ENCODE measurements around the gene SDC4. TPM values are rescaled to one million over a fixed set of nuclear protein-coding genes. Genes with fewer than 3 reads are reported as not detected.

The SDC4 gene
- polyA plus RNA-seq, 1 donor (not counting 4 experiments of a cell fraction or from before 2014, with no cell fraction given): 114 TPM

GRCh38 chr20:45366192-45366591 lies 18.0 kb upstream of the SDC4 start:
- Histone ChIP-seq H3K4me1 (ENCODE audit: control insufficient read depth, extremely low read depth, insufficient read depth, low read length) (peaks cover 9% of the 10 kb centered on the region), H3K4me3 (ENCODE audit: control insufficient read depth in 2 of 3, extremely low read depth in 1 of 3, insufficient read depth in 2 of 3, low read depth in 1 of 3, low read length in 3 of 3) (no peak overlapping the region), H3K27me3 (ENCODE audit: control insufficient read depth, extremely low read depth, insufficient read depth, low read length) (no peaks in the 10 kb centered on the region), H3K79me2 (ENCODE audit: control insufficient read depth, insufficient read depth, low read length) (peaks cover 19% of the 10 kb centered on the region), H3K4me2 (ENCODE audit: control insufficient read depth, extremely low read depth, insufficient read depth, low read depth, low read length) (no peak overlapping the region), H3K36me3 (ENCODE audit: control insufficient read depth in 2 of 2, extremely low read depth in 1 of 2, insufficient read depth in 2 of 2, low read length in 2 of 2) (peaks cover 12 to 23% of the 10 kb centered on the region in 2 experiments), H3K9me3 (ENCODE audit: control insufficient read depth, low read depth, low read length) (no peaks in the 10 kb centered on the region), H3K27ac (ENCODE audit: control insufficient read depth, insufficient read depth, low read length) (no peak overlapping the region), H2AFZ (ENCODE audit: control insufficient read depth, low read length) (no peak overlapping the region), H3K9me1 (ENCODE audit: control insufficient read depth, extremely low read depth, insufficient read depth, low read length) (no peaks in the 10 kb centered on the region), H4K20me1 (ENCODE audit: control insufficient read depth, extremely low read depth, insufficient read depth, low read length) (no peaks in the 10 kb centered on the region), H3K9ac (ENCODE audit: control insufficient read depth, extremely low read depth, insufficient read depth, low read length) (no peak overlapping the region)
- FAIRE-seq: no peak
- no peak for TF ChIP-seq CTCF (optimal IDR thresholded peaks at IDR 0.05 in 1 of 3, IDR thresholded peaks at IDR 0.05 in 1 of 3, conservative IDR thresholded peaks at IDR 0.05 in 1 of 3; ENCODE audit: extremely low read depth in 1 of 3, insufficient read depth in 2 of 3, low read length in 3 of 3)
- no peak for TF ChIP-seq EZH2 (IDR thresholded peaks at IDR 0.05; ENCODE audit: low read length)
- no peak for DNase-seq (ENCODE audit: low read depth, low spot score)
- dilution Hi-C loops (cut with MboI; ENCODE audit: extremely low pct_ligation_motif_present, low sequenced_read_pairs): no loop called here

GRCh38 chr20:45365444-45365970 lies 17.3 kb upstream of the SDC4 start:
- no peak overlapping the region for H3K4me2 ChIP-seq (ENCODE audit: control insufficient read depth, extremely low read depth, insufficient read depth, low read depth, low read length)

More at GRCh38 chr20:45365444-45365970, 17.3 kb upstream of the SDC4 start:
- Histone ChIP-seq H3K4me3 (ENCODE audit: control insufficient read depth in 2 of 3, extremely low read depth in 1 of 3, insufficient read depth in 2 of 3, low read depth in 1 of 3, low read length in 3 of 3) (no peak overlapping the region), H3K36me3 (ENCODE audit: control insufficient read depth in 2 of 2, extremely low read depth in 1 of 2, insufficient read depth in 2 of 2, low read length in 2 of 2) (peaks cover 12 to 23% of the 10 kb centered on the region in 2 experiments), H2AFZ (ENCODE audit: control insufficient read depth, low read length) (no peak overlapping the region), H3K9me3 (ENCODE audit: control insufficient read depth, low read depth, low read length) (no peaks in the 10 kb centered on the region), H3K27ac (ENCODE audit: control insufficient read depth, insufficient read depth, low read length) (no peak overlapping the region), H4K20me1 (ENCODE audit: control insufficient read depth, extremely low read depth, insufficient read depth, low read length) (no peaks in the 10 kb centered on the region), H3K9me1 (ENCODE audit: control insufficient read depth, extremely low read depth, insufficient read depth, low read length) (no peaks in the 10 kb centered on the region), H3K79me2 (ENCODE audit: control insufficient read depth, insufficient read depth, low read length) (peaks cover 19% of the 10 kb centered on the region), H3K27me3 (ENCODE audit: control insufficient read depth, extremely low read depth, insufficient read depth, low read length) (no peaks in the 10 kb centered on the region), H3K4me1 (ENCODE audit: control insufficient read depth, extremely low read depth, insufficient read depth, low read length) (peaks cover 9% of the 10 kb centered on the region), H3K9ac (ENCODE audit: control insufficient read depth, extremely low read depth, insufficient read depth, low read length) (no peak overlapping the region)
- no peak for DNase-seq (ENCODE audit: low read depth, low spot score)
- FAIRE-seq: no peak
- TF ChIP-seq CTCF (optimal IDR thresholded peaks at IDR 0.05 in 1 of 3, IDR thresholded peaks at IDR 0.05 in 1 of 3, conservative IDR thresholded peaks at IDR 0.05 in 1 of 3; ENCODE audit: extremely low read depth in 1 of 3, insufficient read depth in 2 of 3, low read length in 3 of 3): peak in 1 of 3 experiments; percentile 9
- no peak for TF ChIP-seq EZH2 (IDR thresholded peaks at IDR 0.05; ENCODE audit: low read length)
- dilution Hi-C loops (cut with MboI; ENCODE audit: extremely low pct_ligation_motif_present, low sequenced_read_pairs): no loop called here
